ENCODE results near the gene TRUB1.

TRUB1 gene

GRCh38 chr10:114911052-114911711 lies 26.8 kb upstream of the TRUB1 start:
- DNase-seq: no peak
- Histone ChIP-seq H3K56ac (ENCODE audit: low read length) (no peak overlapping the region), H3K4ac (ENCODE audit: low read depth, low read length) (no peak overlapping the region), H3K79me2 (ENCODE audit: control insufficient read depth, insufficient read depth, low read length) (no peaks in the 10 kb centered on the region), H3K36me3 (ENCODE audit: control insufficient read depth, insufficient read depth, low read length) (no peaks in the 10 kb centered on the region), H3K9ac (ENCODE audit: low read length) (no peak overlapping the region), H3K4me1 (ENCODE audit: control insufficient read depth, low read depth, low read length) (no peaks in the 10 kb centered on the region), H3K27ac (ENCODE audit: low read depth, low read length) (no peak overlapping the region), H4K8ac (ENCODE audit: low read depth, low read length) (no peak overlapping the region), H3K4me3 (ENCODE audit: low read length) (no peak overlapping the region), H2BK120ac (ENCODE audit: low read depth, low read length) (no peak overlapping the region), H3K79me1 (ENCODE audit: low read length) (no peaks in the 10 kb centered on the region), H2BK15ac (replicated peaks; ENCODE audit: low read depth) (no peak overlapping the region), H2AK5ac (ENCODE audit: low read length) (no peak overlapping the region), H3K4me2 (ENCODE audit: low read length) (no peak overlapping the region), H3K23ac (ENCODE audit: low read length) (no peak overlapping the region), H3K18ac (ENCODE audit: low read length) (no peak overlapping the region), H4K5ac (ENCODE audit: low read length) (no peak overlapping the region), H3K27me3 (ENCODE audit: insufficient read depth, low read length, poor library complexity) (no peaks in the 10 kb centered on the region), H2BK5ac (ENCODE audit: low read length) (no peak overlapping the region)
- no CpG with 5 or more reads among the region's 4 CpGs for WGBS (ENCODE audit: extremely low coverage, insufficient coverage, low lambda C conversion rate)

- H3K4me3 ChIP-seq (ENCODE audit: low read length): no peak overlapping the region
- no peak overlapping the region for H3K4me2 ChIP-seq (ENCODE audit: low read length)
- no peak overlapping the region for H3K18ac ChIP-seq (ENCODE audit: low read length)
- H2BK5ac ChIP-seq (ENCODE audit: low read length): no peak overlapping the region
- no peak overlapping the region for H4K8ac ChIP-seq (ENCODE audit: low read depth, low read length)
- H3K23ac ChIP-seq (ENCODE audit: low read length): no peak overlapping the region
- H2BK120ac ChIP-seq (ENCODE audit: low read depth, low read length): no peak overlapping the region
- no peak overlapping the region for H2AK5ac ChIP-seq (ENCODE audit: low read length)
- no peaks in the 10 kb centered on the region for H3K36me3 ChIP-seq (ENCODE audit: control insufficient read depth, insufficient read depth, low read length)
- H3K4ac ChIP-seq (ENCODE audit: low read depth, low read length): no peak overlapping the region
- no peaks in the 10 kb centered on the region for H3K79me2 ChIP-seq (ENCODE audit: control insufficient read depth, insufficient read depth, low read length)
- DNase-seq: no peak
- H3K27ac ChIP-seq (ENCODE audit: low read depth, low read length): no peak overlapping the region
- H3K56ac ChIP-seq (ENCODE audit: low read length): no peak overlapping the region
- H2BK15ac ChIP-seq (replicated peaks; ENCODE audit: low read depth): no peak overlapping the region
- H3K9ac ChIP-seq (ENCODE audit: low read length): no peak overlapping the region
- no peak overlapping the region for H4K5ac ChIP-seq (ENCODE audit: low read length)
- no peaks in the 10 kb centered on the region for H3K4me1 ChIP-seq (ENCODE audit: control insufficient read depth, low read depth, low read length)
- WGBS (ENCODE audit: extremely low coverage, insufficient coverage, low lambda C conversion rate): no CpG with 5 or more reads among the region's 5 CpGs
- H3K27me3 ChIP-seq (ENCODE audit: insufficient read depth, low read length, poor library complexity): no peaks in the 10 kb centered on the region
- no peaks in the 10 kb centered on the region for H3K79me1 ChIP-seq (ENCODE audit: low read length)
Observed at GRCh38 chr10:114911801-114912469, 26.1 kb upstream of the TRUB1 start.

DNA sequence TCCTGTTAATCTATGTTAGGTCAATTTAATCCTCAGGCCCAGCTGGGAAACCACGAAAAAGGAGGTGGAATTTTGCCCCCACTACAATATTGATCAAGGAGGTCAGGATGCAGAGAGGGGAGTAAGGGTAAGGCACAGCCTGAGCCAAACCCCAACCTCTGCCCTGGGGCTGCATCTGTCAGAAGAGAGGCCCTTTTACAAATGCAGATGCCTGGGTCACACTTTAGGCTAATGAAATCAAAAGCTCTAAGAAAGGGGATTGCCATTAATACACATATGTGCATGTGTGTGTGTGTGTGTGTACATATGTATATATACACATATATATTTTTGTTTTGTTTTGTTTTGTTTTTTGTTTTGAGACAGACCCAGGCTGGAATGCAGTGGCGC lies 25.5 kb upstream of the TRUB1 start:
- no peaks in the 10 kb centered on the region for H3K4me1 ChIP-seq (ENCODE audit: control insufficient read depth, low read depth, low read length)
- no peak overlapping the region for H3K27ac ChIP-seq (ENCODE audit: low read depth, low read length)
- no peak overlapping the region for H3K9ac ChIP-seq (ENCODE audit: low read length)
- no peak overlapping the region for H2AK5ac ChIP-seq (ENCODE audit: low read length)
- no peak overlapping the region for H3K23ac ChIP-seq (ENCODE audit: low read length)
- H3K4me2 ChIP-seq (ENCODE audit: low read length): no peak overlapping the region
- H3K27me3 ChIP-seq (ENCODE audit: insufficient read depth, low read length, poor library complexity): no peaks in the 10 kb centered on the region
- H3K36me3 ChIP-seq (ENCODE audit: control insufficient read depth, insufficient read depth, low read length): no peaks in the 10 kb centered on the region
- H3K18ac ChIP-seq (ENCODE audit: low read length): no peak overlapping the region
- no peak overlapping the region for H3K4me3 ChIP-seq (ENCODE audit: low read length)
- no peak overlapping the region for H2BK15ac ChIP-seq (replicated peaks; ENCODE audit: low read depth)
- no peak overlapping the region for H3K4ac ChIP-seq (ENCODE audit: low read depth, low read length)
- no peak for DNase-seq
- no peak overlapping the region for H3K56ac ChIP-seq (ENCODE audit: low read length)
- H2BK5ac ChIP-seq (ENCODE audit: low read length): no peak overlapping the region
- no peak overlapping the region for H4K5ac ChIP-seq (ENCODE audit: low read length)
- WGBS (ENCODE audit: extremely low coverage, insufficient coverage, low lambda C conversion rate): no CpG with 5 or more reads among the region's 2 CpGs
- no peaks in the 10 kb centered on the region for H3K79me2 ChIP-seq (ENCODE audit: control insufficient read depth, insufficient read depth, low read length)
- no peak overlapping the region for H2BK120ac ChIP-seq (ENCODE audit: low read depth, low read length)
- H4K8ac ChIP-seq (ENCODE audit: low read depth, low read length): no peak overlapping the region
- H3K79me1 ChIP-seq (ENCODE audit: low read length): no peaks in the 10 kb centered on the region

- Histone ChIP-seq H3K4me2 (ENCODE audit: low read length) (no peak overlapping the region), H3K56ac (ENCODE audit: low read length) (no peak overlapping the region), H2BK15ac (replicated peaks; ENCODE audit: low read depth) (no peak overlapping the region), H3K4ac (ENCODE audit: low read depth, low read length) (no peak overlapping the region), H3K4me1 (ENCODE audit: control insufficient read depth, low read depth, low read length) (no peaks in the 10 kb centered on the region), H3K9ac (ENCODE audit: low read length) (no peak overlapping the region), H3K27ac (ENCODE audit: low read depth, low read length) (no peak overlapping the region), H3K36me3 (ENCODE audit: control insufficient read depth, insufficient read depth, low read length) (no peaks in the 10 kb centered on the region), H2AK5ac (ENCODE audit: low read length) (no peak overlapping the region), H3K27me3 (ENCODE audit: insufficient read depth, low read length, poor library complexity) (no peaks in the 10 kb centered on the region), H2BK5ac (ENCODE audit: low read length) (no peak overlapping the region), H3K79me2 (ENCODE audit: control insufficient read depth, insufficient read depth, low read length) (no peaks in the 10 kb centered on the region), H3K23ac (ENCODE audit: low read length) (no peak overlapping the region), H2BK120ac (ENCODE audit: low read depth, low read length) (no peak overlapping the region), H3K4me3 (ENCODE audit: low read length) (no peak overlapping the region), H4K8ac (ENCODE audit: low read depth, low read length) (no peak overlapping the region), H3K18ac (ENCODE audit: low read length) (no peak overlapping the region), H4K5ac (ENCODE audit: low read length) (no peak overlapping the region), H3K79me1 (ENCODE audit: low read length) (no peaks in the 10 kb centered on the region)
- no CpG with 5 or more reads among the region's 3 CpGs for WGBS (ENCODE audit: extremely low coverage, insufficient coverage, low lambda C conversion rate)
- no peak for DNase-seq
Observed at GRCh38 chr10:114914560-114914959, 23.4 kb upstream of the TRUB1 start.

- Histone ChIP-seq H3K4me3 (ENCODE audit: low read length) (no peak overlapping the region), H3K9ac (ENCODE audit: low read length) (no peak overlapping the region), H2AK5ac (ENCODE audit: low read length) (no peak overlapping the region), H3K27me3 (ENCODE audit: insufficient read depth, low read length, poor library complexity) (no peaks in the 10 kb centered on the region), H4K5ac (ENCODE audit: low read length) (no peak overlapping the region), H3K27ac (ENCODE audit: low read depth, low read length) (no peak overlapping the region), H3K79me2 (ENCODE audit: control insufficient read depth, insufficient read depth, low read length) (no peaks in the 10 kb centered on the region), H3K4me2 (ENCODE audit: low read length) (no peak overlapping the region), H3K36me3 (ENCODE audit: control insufficient read depth, insufficient read depth, low read length) (no peaks in the 10 kb centered on the region), H3K4ac (ENCODE audit: low read depth, low read length) (no peak overlapping the region), H3K4me1 (ENCODE audit: control insufficient read depth, low read depth, low read length) (no peaks in the 10 kb centered on the region), H3K56ac (ENCODE audit: low read length) (no peak overlapping the region), H3K18ac (ENCODE audit: low read length) (no peak overlapping the region), H2BK5ac (ENCODE audit: low read length) (no peak overlapping the region), H3K23ac (ENCODE audit: low read length) (no peak overlapping the region), H2BK15ac (replicated peaks; ENCODE audit: low read depth) (no peak overlapping the region), H2BK120ac (ENCODE audit: low read depth, low read length) (no peak overlapping the region), H4K8ac (ENCODE audit: low read depth, low read length) (no peak overlapping the region), H3K79me1 (ENCODE audit: low read length) (no peaks in the 10 kb centered on the region)
- no CpG with 5 or more reads among the region's 2 CpGs for WGBS (ENCODE audit: extremely low coverage, insufficient coverage, low lambda C conversion rate)
- no peak for DNase-seq
Observed at GRCh38 chr10:114915294-114915693, 22.7 kb upstream of the TRUB1 start.

DNA sequence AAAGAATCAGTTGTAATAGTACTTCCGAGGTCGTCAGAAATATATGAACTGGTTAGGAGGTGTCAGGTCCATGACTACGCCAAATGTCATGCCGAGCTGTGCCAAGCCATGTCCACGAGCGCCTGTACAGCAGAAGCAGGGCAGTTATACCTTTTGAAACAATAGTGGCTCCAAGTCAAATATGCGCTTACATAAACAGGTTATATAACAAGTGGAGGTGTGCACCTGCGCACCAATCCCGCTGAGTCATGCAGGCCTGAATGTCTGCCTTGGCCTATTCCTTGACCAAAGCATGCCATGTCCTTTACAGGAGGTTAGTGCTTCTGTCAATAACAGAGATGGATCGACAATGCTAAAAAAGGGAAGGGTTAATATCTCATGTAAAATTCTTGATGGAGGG lies 21.3 kb upstream of the TRUB1 start:
- Histone ChIP-seq H4K8ac (ENCODE audit: low read depth, low read length) (no peak overlapping the region), H3K9ac (ENCODE audit: low read length) (no peak overlapping the region), H2BK120ac (ENCODE audit: low read depth, low read length) (no peak overlapping the region), H3K4me3 (ENCODE audit: low read length) (no peak overlapping the region), H2AK5ac (ENCODE audit: low read length) (no peak overlapping the region), H4K5ac (ENCODE audit: low read length) (no peak overlapping the region), H3K18ac (ENCODE audit: low read length) (no peak overlapping the region), H3K4me1 (ENCODE audit: control insufficient read depth, low read depth, low read length) (no peaks in the 10 kb centered on the region), H2BK15ac (replicated peaks; ENCODE audit: low read depth) (no peak overlapping the region), H3K23ac (ENCODE audit: low read length) (no peak overlapping the region), H2BK5ac (ENCODE audit: low read length) (no peak overlapping the region), H3K4me2 (ENCODE audit: low read length) (no peak overlapping the region), H3K4ac (ENCODE audit: low read depth, low read length) (no peak overlapping the region), H3K79me1 (ENCODE audit: low read length) (no peaks in the 10 kb centered on the region), H3K27me3 (ENCODE audit: insufficient read depth, low read length, poor library complexity) (no peaks in the 10 kb centered on the region), H3K79me2 (ENCODE audit: control insufficient read depth, insufficient read depth, low read length) (no peaks in the 10 kb centered on the region), H3K56ac (ENCODE audit: low read length) (no peak overlapping the region), H3K27ac (ENCODE audit: low read depth, low read length) (no peak overlapping the region), H3K36me3 (ENCODE audit: control insufficient read depth, insufficient read depth, low read length) (no peaks in the 10 kb centered on the region)
- no peak for DNase-seq
- no CpG with 5 or more reads among the region's 10 CpGs for WGBS (ENCODE audit: extremely low coverage, insufficient coverage, low lambda C conversion rate)

Measured in mesendoderm (in vitro differentiated cells).